ENCODE results near the gene ZNF500.

Gene ZNF500

GRCh38 chr16:4703906-4704305, 63.1 kb downstream of the ZNF500 start:
- no peak for TF ChIP-seq CTCF (IDR thresholded peaks at IDR 0.05; ENCODE audit: borderline replicate concordance, insufficient read depth, low read depth, low read length)
- H3K4me3 ChIP-seq (ENCODE audit: low read depth, low read length) = no peak overlapping the region

- no peak for TF ChIP-seq CTCF (IDR thresholded peaks at IDR 0.05; ENCODE audit: borderline replicate concordance, insufficient read depth, low read depth, low read length)
- no peak overlapping the region for H3K4me3 ChIP-seq (ENCODE audit: low read depth, low read length)
These were observed 64.5 kb downstream of the ZNF500 start for GRCh38 chr16:4702466-4702808.

- no peak overlapping the region for H3K4me3 ChIP-seq (ENCODE audit: low read depth, low read length)
- no peak for TF ChIP-seq CTCF (IDR thresholded peaks at IDR 0.05; ENCODE audit: borderline replicate concordance, insufficient read depth, low read depth, low read length)
These were observed 65.0 kb downstream of the ZNF500 start for GRCh38 chr16:4701791-4702465.

GRCh38 chr16:4700997-4701743, 65.8 kb downstream of the ZNF500 start:
- H3K4me3 ChIP-seq (ENCODE audit: low read depth, low read length) = no peak overlapping the region
- no peak for TF ChIP-seq CTCF (IDR thresholded peaks at IDR 0.05; ENCODE audit: borderline replicate concordance, insufficient read depth, low read depth, low read length)

GRCh38 chr16:4700380-4700996, 66.5 kb downstream of the ZNF500 start:
- H3K4me3 ChIP-seq (ENCODE audit: low read depth, low read length) = no peak overlapping the region
- TF ChIP-seq CTCF (IDR thresholded peaks at IDR 0.05; ENCODE audit: borderline replicate concordance, insufficient read depth, low read depth, low read length) = no peak

GRCh38 chr16:4699046-4699556, 67.9 kb downstream of the ZNF500 start:
- TF ChIP-seq CTCF (IDR thresholded peaks at IDR 0.05; ENCODE audit: borderline replicate concordance, insufficient read depth, low read depth, low read length) = no peak
- H3K4me3 ChIP-seq (ENCODE audit: low read depth, low read length) = no peak overlapping the region
